Naive thymus-derived CD8-positive, alpha-beta T cell (primary cell): ENCODE data around the gene ADAMTS14. TPM values are rescaled to one million over a fixed set of nuclear protein-coding genes. Genes with fewer than 3 reads are reported as not detected.

Source experiments
- ATAC-seq, 2 donors: fragments of 150-1000 bp; cut with Tn5 transposase in 1 of 2; sonication (Bioruptor Pico), chemical (Tn5 transposase) in 1 of 2; 1 replicate in 1 of 2; 2 replicates in 1 of 2; pipeline ENCODE4 v1.10.0; 2021; ENCODE audit warnings: mild to moderate bottlenecking in 2 of 2, moderate library complexity in 2 of 2
- POLR2A ChIA-PET: fragments of 350-600 bp; sonication (Branson Sonifier 250); formaldehyde crosslinking; loops from one replicate; lab custom pipeline; 2021; ENCODE audit warnings: antibody characterized with exemption; lab: Charles Lee
- DNase-seq, 10 donors: peaks; one replicate each; pipeline versions ENCODE4 v3.0.0 to v3.0.0-alpha.2; 2020 to 2022
- H3K27ac Mint-ChIP-seq, 10 donors: one replicate each; pipeline ENCODE4 v1.8.0; 2020 to 2022; ENCODE audit warnings: mild to moderate bottlenecking in 10 of 10, mixed read lengths in 10 of 10, moderate library complexity in 4 of 10, inconsistent platforms in 1 of 10
- H3K27me3 Mint-ChIP-seq, 5 donors: one replicate each; pipeline ENCODE4 v1.8.0; 2021 to 2022; ENCODE audit warnings: mixed read lengths in 5 of 5
- H3K36me3 Mint-ChIP-seq, 3 donors: one replicate each; pipeline ENCODE4 v1.8.0; 2020 to 2022; ENCODE audit warnings: mixed read lengths in 3 of 3, mild to moderate bottlenecking in 2 of 3, inconsistent platforms in 1 of 3
- H3K4me1 Mint-ChIP-seq, 4 donors: one replicate each; pipeline ENCODE4 v1.8.0; 2021 to 2022; ENCODE audit warnings: mixed read lengths in 4 of 4
- H3K4me3 Mint-ChIP-seq, 10 donors: one replicate each; pipeline ENCODE4 v1.8.0; 2020 to 2022; ENCODE audit warnings: mild to moderate bottlenecking in 10 of 10, mixed read lengths in 10 of 10, moderate library complexity in 6 of 10, inconsistent platforms in 1 of 10
- H3K9me3 Mint-ChIP-seq, 9 donors: one replicate each; pipeline ENCODE4 v1.8.0; 2020 to 2022; ENCODE audit warnings: mixed read lengths in 9 of 9, mild to moderate bottlenecking in 3 of 9, inconsistent platforms in 1 of 9, moderate library complexity in 1 of 9
- polyA plus RNA-seq, 3 donors: library from polyadenylated mRNA; unstranded; fragments of 300-500 nt; fragmentation: Illumina TruSeq; gene quantifications; one replicate each; pipeline ENCODE4 v1.2.3, GENCODE V29; 2021
- total RNA-seq, 8 experiments: library from RNA in 2 of 8; stranded (reverse) in 2 of 8; gene quantifications; one replicate each; pipeline ENCODE4 v1.2.3 and lab custom pipeline; 2021 to 2026

The ADAMTS14 gene
- total and polyA plus RNA-seq, 5 experiments from 2014 or later: not detected

DNA sequence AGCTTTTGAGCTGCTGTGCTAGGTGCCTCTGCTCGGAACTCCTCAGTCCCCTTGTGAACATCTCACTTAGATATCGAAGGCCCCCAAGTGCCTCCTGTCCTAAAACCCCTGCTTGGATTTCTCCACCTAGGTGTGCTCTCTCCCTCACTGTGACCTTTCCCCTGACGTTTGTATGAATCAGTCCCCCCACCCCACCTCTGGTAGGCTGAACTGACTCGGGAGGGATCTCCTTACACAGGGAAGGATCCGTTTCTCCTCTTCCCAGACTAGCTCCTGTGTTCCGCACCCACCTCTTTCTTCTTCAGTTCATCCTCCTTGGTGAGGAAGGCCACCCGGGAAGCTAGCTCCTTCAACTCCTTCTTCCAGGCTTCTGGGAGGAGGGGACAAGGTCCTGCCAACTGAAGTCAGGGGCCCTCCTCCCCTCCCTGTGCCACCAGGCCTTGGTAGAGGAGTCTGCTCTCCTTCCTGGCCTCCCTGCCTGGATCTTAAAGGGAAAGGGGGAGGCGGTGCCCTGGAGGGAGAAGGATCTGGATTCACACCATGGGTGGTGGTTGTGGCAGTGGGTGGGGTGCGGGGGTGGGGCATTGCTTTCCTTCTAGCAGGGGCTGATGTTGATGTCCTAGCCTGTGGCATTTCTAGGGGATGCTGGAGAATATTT is 106.1 kb downstream of the ADAMTS14 start:
- Mint-ChIP-seq H3K27me3 (peaks cover 0 to 11% (median 0%) of the 10 kb centered on the region in 5 donors), H3K27ac (peak overlapping the region in 1 of 10 donors; percentile 41), H3K36me3 (no peaks in the 10 kb centered on the region), H3K4me3 (no peak overlapping the region), H3K4me1 (peaks cover 0 to 4% (median 0%) of the 10 kb centered on the region in 4 donors), H3K9me3 (no peaks in the 10 kb centered on the region)
- DNase-seq (no peak), ATAC-seq (no peak)
- POLR2A ChIA-PET: no interaction called here

DNA sequence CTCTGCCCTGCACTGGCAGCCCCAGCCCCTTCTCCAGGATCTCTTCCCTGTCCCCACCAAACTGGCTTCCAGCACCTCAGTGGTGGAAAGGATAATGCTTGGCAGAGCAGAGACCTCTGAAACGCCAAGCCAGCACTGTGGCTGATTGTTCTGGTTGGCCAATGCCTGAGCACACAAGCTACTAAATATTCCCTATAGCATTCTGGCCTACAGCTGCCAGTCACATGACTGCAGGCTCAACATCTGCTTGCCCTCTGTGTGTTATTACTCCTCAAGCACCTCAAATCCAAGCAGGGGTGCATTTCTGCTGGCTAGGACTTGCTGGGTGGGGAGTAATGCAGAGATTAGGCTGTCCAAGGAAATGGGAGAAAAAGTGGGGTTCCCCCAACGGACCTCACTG is 106.8 kb downstream of the ADAMTS14 start:
- H3K27ac Mint-ChIP-seq: no peak overlapping the region
- no peaks in the 10 kb centered on the region for H3K36me3 Mint-ChIP-seq
- POLR2A ChIA-PET: no interaction called here
- H3K4me1 Mint-ChIP-seq: peaks cover 0 to 4% (median 0%) of the 10 kb centered on the region in 4 donors
- DNase-seq (no peak), ATAC-seq (no peak)
- no peaks in the 10 kb centered on the region for H3K9me3 Mint-ChIP-seq
- peaks cover 0 to 11% (median 0%) of the 10 kb centered on the region in 5 donors for H3K27me3 Mint-ChIP-seq
- H3K4me3 Mint-ChIP-seq: no peak overlapping the region

DNA sequence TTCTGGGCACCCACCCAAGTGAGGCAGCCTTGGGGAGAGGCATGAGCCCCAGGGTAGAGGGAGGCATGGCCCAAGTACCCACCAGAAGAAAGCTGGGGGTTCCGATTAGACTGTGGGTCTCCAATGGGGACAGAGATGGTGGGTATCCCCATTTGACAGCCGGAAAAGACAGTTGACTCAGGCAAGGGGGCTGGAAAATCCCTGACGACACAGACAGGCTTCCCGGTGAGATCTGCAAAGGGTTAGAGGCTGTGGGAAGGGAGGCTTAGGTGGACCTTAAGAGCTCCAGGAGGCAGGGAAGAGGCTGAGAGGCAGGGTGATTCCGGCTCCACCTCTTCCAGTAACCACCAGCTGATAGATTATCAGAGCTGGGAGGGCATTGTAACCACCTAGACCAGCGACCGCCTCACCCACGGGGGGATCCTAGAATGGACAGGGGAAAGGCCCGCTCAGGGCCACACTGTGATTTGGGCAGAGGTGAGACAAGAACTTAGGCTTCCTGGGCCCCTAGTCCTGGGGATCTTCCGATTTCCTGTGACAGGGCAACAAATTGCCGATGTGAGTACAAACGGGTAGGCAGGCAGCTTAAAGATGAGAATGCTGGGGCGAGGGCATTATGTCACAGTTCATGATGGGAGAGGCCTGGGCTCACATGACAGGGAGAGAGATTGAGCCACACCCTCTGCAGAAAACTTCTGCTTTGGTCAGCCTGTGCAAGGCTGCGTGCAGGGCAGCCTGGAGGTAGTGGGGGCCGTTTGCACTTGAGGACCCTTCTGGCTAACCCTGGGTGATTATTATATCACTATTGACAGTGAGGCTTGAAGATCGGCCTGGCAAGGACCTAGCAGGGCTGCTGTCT is 107.4 kb downstream of the ADAMTS14 start:
- ATAC-seq (no peak), DNase-seq (no peak)
- peak overlapping the region in 1 of 10 donors; percentile 6 for H3K27ac Mint-ChIP-seq
- no peak overlapping the region for H3K4me3 Mint-ChIP-seq
- H3K9me3 Mint-ChIP-seq: no peaks in the 10 kb centered on the region
- H3K36me3 Mint-ChIP-seq: no peaks in the 10 kb centered on the region
- peaks cover 0 to 4% (median 0%) of the 10 kb centered on the region in 4 donors for H3K4me1 Mint-ChIP-seq
- H3K27me3 Mint-ChIP-seq: peaks cover 0 to 11% (median 0%) of the 10 kb centered on the region in 5 donors
- POLR2A ChIA-PET: no interaction called here

DNA sequence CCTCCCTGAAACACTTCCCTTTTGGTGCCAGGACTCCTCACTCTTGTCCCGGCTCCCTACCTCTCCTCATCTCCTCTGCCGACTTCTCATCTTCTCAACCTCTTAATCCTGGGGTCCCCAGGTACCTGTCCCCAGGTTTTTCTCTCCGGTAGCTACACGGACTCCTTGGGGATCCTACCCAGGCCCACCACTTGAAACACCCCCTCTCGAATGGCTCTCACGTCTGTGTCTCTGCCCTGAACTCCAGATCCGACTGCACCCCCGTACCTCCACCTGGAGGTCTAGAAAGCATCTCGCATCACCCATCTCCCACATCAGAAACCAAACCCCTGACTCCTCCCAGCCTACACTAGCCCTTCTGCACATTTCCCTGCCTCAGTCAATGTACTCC is 108.1 kb downstream of the ADAMTS14 start:
- POLR2A ChIA-PET: no interaction called here
- Mint-ChIP-seq H3K4me1 (peaks cover 2 to 6% (median 4%) of the 10 kb centered on the region in 4 donors), H3K4me3 (no peak overlapping the region), H3K36me3 (no peaks in the 10 kb centered on the region), H3K9me3 (no peaks in the 10 kb centered on the region), H3K27me3 (peaks cover 0 to 11% (median 0%) of the 10 kb centered on the region in 5 donors), H3K27ac (no peak overlapping the region)
- DNase-seq (no peak), ATAC-seq (no peak)

DNA sequence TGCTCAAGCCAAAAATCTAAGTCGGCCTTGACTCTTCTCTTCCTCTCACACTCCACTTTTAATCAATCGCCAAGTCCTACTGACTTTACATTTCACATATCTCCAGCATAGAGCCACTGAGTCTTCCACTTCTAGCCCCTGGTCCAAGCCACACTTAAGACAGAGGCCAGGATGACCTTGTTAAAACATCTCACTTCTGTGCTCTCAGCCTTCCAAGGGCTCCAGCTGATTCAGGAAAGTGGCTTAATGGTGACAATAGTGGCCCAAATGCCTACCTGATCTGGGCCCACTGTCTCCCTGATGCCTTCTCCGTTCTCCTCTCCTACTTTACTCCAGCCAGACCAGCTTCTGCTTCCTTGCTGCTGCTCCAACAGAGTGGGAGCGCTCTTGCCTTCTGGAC is 108.5 kb downstream of the ADAMTS14 start:
- H3K36me3 Mint-ChIP-seq: no peaks in the 10 kb centered on the region
- peaks cover 2 to 8% (median 5%) of the 10 kb centered on the region in 4 donors for H3K4me1 Mint-ChIP-seq
- DNase-seq (no peak), ATAC-seq (no peak)
- POLR2A ChIA-PET: no interaction called here
- H3K4me3 Mint-ChIP-seq: no peak overlapping the region
- H3K27me3 Mint-ChIP-seq: peaks cover 0 to 11% (median 0%) of the 10 kb centered on the region in 5 donors
- H3K27ac Mint-ChIP-seq: peak overlapping the region in 1 of 10 donors; percentile 1
- no peaks in the 10 kb centered on the region for H3K9me3 Mint-ChIP-seq

DNA sequence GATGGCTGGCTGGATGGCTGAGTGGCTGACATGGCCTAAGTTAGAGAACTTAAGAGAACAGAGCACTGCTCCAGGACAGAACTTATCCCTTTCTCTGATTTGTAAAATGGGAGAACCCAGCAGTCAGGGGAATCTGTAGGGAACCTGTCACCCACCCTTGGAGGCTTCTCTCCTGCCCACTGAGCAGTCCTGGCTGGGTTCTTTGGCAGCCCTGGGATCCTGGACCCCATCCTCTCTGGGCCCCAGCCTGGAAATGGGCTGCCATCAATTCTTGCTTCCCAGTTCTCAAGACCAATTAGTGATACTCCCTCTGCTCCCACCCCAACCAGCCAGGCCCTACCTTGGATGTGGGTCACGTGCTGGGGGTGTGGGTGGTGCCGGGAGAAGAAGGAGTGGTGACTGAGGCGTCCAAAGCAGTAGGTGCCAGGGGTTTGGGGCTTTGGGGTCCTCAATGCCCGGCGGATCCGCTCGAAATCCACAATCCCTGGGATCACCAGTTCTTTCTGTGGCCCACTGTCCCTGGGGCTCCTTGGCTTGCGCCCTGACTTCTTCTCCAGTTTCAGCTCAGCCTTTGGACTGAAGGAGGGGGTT is 109.2 kb downstream of the ADAMTS14 start:
- peaks cover 0 to 11% (median 0%) of the 10 kb centered on the region in 5 donors for H3K27me3 Mint-ChIP-seq
- no peaks in the 10 kb centered on the region for H3K9me3 Mint-ChIP-seq
- no peak overlapping the region for H3K27ac Mint-ChIP-seq
- H3K4me1 Mint-ChIP-seq: peaks cover 4 to 12% (median 6%) of the 10 kb centered on the region in 4 donors
- DNase-seq (no peak), ATAC-seq (no peak)
- no peaks in the 10 kb centered on the region for H3K36me3 Mint-ChIP-seq
- no peak overlapping the region for H3K4me3 Mint-ChIP-seq
- POLR2A ChIA-PET: no interaction called here

DNA sequence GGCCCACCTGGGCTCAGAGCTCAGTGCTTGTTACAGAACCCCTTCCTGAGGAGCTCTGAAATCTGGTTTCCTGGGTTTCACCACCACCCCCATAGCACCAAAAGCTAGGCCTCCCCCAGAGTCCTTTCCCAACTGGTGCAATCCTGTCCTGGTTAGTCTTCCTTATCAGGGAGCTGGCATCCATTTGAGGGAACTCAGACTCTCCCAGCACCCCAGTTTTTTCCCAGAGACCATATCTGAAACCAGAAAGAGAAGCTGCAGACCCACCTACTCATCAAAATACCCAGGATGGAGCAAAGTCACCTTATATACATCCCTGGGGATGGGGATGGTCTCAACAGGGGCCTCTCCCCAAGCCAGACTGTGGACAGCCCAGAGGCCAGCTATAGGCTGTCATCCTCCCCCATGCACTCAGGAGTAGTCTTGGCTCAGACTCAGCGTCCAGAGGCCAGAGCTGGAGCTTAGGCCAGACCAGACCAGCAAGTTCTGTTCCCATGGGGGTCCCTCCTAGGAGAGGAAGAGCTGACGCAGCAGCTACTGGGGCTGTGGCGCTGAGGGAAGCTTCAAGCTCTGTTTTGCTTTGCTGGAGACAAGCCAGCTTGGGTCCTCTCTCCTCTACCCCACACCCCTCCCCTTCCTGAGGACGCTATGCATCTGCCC is 109.9 kb downstream of the ADAMTS14 start:
- H3K4me3 Mint-ChIP-seq: no peak overlapping the region
- H3K27me3 Mint-ChIP-seq: peaks cover 0 to 11% (median 0%) of the 10 kb centered on the region in 5 donors
- no peaks in the 10 kb centered on the region for H3K36me3 Mint-ChIP-seq
- POLR2A ChIA-PET: no interaction called here
- DNase-seq (no peak), ATAC-seq (no peak)
- peaks cover 6 to 17% (median 11%) of the 10 kb centered on the region in 4 donors for H3K4me1 Mint-ChIP-seq
- no peaks in the 10 kb centered on the region for H3K9me3 Mint-ChIP-seq
- H3K27ac Mint-ChIP-seq: no peak overlapping the region

DNA sequence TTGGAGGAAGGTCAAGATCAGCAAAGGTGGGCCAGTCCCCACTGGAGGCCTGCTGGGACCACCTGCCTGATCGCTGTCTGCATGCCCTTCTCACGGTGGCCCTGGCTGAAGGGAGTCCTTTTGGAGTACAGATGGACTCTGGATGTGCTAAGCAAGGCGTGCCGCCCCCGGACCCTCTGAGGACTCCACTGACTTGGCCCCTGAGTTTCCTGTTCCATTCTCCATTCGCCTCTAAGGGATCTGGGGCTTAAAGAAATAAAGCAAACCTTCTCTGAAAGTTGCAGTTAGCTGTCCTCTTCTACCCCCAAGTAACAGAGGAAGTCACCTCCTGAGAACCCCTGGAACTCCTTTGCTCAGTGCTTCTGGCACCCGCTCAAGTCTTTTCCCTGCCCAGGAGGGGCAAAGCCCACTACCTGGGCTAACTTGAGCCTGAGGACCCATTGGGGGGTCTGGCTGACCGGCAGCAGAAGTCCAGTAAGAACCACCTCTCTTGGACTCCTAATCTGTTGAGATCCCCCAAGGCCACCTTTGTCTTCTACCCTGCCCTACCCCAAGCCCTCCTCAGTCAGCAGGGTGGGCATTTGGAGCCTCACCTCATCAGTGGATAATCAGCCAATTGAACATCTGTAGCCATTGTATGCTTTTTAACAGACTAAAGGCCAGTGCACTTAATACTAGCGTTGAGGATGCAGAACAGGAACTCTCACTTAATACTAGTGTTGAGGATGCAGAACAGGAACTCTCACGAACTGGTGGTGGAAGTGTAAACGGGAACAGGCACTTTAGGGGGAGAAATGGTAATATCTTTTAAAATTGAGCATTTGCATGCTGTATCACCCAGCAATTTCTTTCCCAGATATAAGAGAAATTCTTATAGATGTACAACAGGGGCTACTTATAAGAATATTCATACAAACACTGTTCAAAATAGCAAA is 110.7 kb downstream of the ADAMTS14 start:
- H3K27me3 Mint-ChIP-seq: peaks cover 0 to 11% (median 0%) of the 10 kb centered on the region in 5 donors
- peaks cover 2 to 17% (median 12%) of the 10 kb centered on the region in 4 donors for H3K4me1 Mint-ChIP-seq
- no peak for ATAC-seq
- H3K36me3 Mint-ChIP-seq: no peaks in the 10 kb centered on the region
- no peak overlapping the region for H3K27ac Mint-ChIP-seq
- no peaks in the 10 kb centered on the region for H3K9me3 Mint-ChIP-seq
- no peak for DNase-seq
- H3K4me3 Mint-ChIP-seq: no peak overlapping the region
- POLR2A ChIA-PET: no interaction called here

DNA sequence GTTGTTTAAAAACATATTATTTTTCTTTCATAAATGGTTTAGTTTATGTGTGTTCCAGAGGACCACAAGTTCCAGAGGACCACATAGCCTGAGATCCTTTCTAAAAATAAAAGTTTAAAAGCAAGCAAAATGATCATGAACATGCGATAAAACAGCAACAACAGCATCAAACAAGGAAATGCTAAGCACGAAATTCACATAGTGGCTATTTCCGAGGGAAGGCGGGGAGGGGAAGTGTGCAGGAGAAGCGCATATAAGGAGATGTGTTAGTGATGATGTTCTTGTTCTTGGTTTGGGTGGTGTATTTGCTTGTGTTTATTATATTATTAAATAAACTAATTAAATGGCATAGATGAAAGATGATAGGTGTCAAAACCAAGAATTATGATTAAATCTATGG is 111.7 kb downstream of the ADAMTS14 start:
- Mint-ChIP-seq H3K4me3 (no peak overlapping the region), H3K36me3 (no peaks in the 10 kb centered on the region), H3K27ac (no peak overlapping the region), H3K9me3 (no peaks in the 10 kb centered on the region), H3K4me1 (peaks cover 2 to 17% (median 12%) of the 10 kb centered on the region in 4 donors), H3K27me3 (peaks cover 0 to 11% (median 0%) of the 10 kb centered on the region in 5 donors)
- POLR2A ChIA-PET: no interaction called here
- ATAC-seq: no peak
- DNase-seq: no peak

DNA sequence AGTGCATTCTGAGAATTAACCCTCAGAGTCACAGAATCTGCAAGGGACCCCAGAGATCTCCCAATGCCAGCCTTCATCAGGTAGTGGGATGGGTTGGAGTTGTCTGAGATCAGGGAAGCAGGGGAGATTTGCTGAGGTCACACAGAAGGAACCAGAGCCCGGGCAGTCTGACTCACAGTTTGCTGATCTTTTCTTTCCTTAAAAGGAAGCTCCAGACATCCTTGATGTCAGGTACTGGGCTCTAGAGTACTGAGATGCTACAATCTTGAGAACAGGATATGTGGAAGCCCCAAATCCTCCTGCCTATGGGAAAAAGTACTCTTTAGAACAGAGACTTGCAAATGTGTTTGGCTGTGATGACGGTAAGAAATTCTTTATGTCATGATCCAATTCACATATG is 112.2 kb downstream of the ADAMTS14 start:
- H3K36me3 Mint-ChIP-seq: no peaks in the 10 kb centered on the region
- DNase-seq (no peak), ATAC-seq (no peak)
- H3K9me3 Mint-ChIP-seq: no peaks in the 10 kb centered on the region
- peaks cover 2 to 17% (median 12%) of the 10 kb centered on the region in 4 donors for H3K4me1 Mint-ChIP-seq
- H3K27ac Mint-ChIP-seq: no peak overlapping the region
- no peak overlapping the region for H3K4me3 Mint-ChIP-seq
- H3K27me3 Mint-ChIP-seq: peaks cover 0 to 11% (median 0%) of the 10 kb centered on the region in 5 donors
- POLR2A ChIA-PET: no interaction called here

DNA sequence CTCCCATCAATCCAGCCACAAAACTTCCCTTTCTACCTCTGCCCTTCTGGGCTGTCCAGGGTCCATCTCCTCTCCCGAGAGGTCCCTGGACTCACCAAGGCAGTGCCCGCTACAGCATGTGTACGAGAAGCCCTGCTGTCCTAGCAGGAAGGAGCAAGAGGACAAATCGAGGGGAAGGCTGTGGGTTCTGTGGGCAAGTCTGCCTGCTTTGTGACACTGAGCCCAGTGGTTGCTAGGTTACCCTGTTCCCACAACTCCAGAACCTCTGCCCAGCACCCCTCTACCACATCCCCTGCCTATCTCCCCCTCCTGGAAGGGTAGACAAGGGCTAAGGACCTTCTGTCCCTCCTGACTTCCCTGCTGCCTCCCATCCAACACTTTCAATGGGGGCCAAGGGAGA is 112.9 kb downstream of the ADAMTS14 start, which contains the start of gene TBATA:
Gene TBATA, minus strand, starts transcription at position 188 of the 400 bp plus-strand sequence. CDS start 1,998 bp downstream, outside the sequence.
- Mint-ChIP-seq H3K4me1 (peaks cover 2 to 19% (median 13%) of the 10 kb centered on the region in 4 donors), H3K9me3 (no peaks in the 10 kb centered on the region), H3K27me3 (peaks cover 0 to 11% (median 0%) of the 10 kb centered on the region in 5 donors), H3K27ac (no peak within 1 kb of the TSS), H3K4me3 (no peak within 1 kb of the TSS), H3K36me3 (no peaks in the 10 kb centered on the region)
- DNase-seq (no peak), ATAC-seq (peak in 1 of 2 donors; percentile 54)
- POLR2A ChIA-PET: no interaction called here
